ENCODE results near the gene IFNLR1.

GRCh38 chr1:24224086-24224485 lies 37.0 kb upstream of the IFNLR1 start:
- no peak for TF ChIP-seq CTCF (conservative IDR thresholded peaks at IDR 0.05; ENCODE audit: low read length)
- no peak for TF ChIP-seq EZH2phosphoT487 (IDR thresholded peaks at IDR 0.05; ENCODE audit: borderline replicate concordance, low read depth, low read length)

Measured in OCI-LY7 (cell line).